Stimulated activated CD8-positive, alpha-beta memory T cell treated with anti-CD3 and anti-CD28 coated beads, Interleukin-15, amount 100 ng/mL, for 48 hours (primary cell): ENCODE data around the gene FAP.
A peak's percentile ranks its signal among the peaks of the same experiment; 100 is the strongest.

Experiments
- DNase-seq, 2 donors: peaks; one replicate each; pipeline ENCODE4 v3.0.0-alpha.2; 2020; ENCODE audit warnings: low read depth in 2 of 2

The FAP gene

GRCh38 chr2:162242586-162243280 lies 512 bp downstream of the FAP start:
- no peak for DNase-seq

DNA sequence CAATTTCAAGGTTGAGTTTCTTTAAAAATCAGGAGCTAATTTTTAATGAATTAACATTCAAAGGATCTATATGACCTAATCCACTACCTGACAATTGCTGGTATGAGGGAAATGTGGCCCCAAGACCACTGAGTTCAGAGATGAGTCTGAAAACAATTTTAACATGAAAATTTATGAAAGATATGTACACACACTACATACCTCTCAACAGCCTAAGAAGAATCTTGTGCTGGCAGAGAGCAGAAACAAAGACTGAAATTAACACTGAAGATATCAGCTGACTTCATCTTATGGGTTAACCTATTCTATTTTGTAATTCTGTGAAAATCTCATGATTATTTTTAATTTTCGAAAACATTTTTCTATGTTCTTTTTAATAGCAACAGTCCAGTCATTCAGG lies 1.7 kb downstream of the FAP start:
- no peak for DNase-seq

DNA sequence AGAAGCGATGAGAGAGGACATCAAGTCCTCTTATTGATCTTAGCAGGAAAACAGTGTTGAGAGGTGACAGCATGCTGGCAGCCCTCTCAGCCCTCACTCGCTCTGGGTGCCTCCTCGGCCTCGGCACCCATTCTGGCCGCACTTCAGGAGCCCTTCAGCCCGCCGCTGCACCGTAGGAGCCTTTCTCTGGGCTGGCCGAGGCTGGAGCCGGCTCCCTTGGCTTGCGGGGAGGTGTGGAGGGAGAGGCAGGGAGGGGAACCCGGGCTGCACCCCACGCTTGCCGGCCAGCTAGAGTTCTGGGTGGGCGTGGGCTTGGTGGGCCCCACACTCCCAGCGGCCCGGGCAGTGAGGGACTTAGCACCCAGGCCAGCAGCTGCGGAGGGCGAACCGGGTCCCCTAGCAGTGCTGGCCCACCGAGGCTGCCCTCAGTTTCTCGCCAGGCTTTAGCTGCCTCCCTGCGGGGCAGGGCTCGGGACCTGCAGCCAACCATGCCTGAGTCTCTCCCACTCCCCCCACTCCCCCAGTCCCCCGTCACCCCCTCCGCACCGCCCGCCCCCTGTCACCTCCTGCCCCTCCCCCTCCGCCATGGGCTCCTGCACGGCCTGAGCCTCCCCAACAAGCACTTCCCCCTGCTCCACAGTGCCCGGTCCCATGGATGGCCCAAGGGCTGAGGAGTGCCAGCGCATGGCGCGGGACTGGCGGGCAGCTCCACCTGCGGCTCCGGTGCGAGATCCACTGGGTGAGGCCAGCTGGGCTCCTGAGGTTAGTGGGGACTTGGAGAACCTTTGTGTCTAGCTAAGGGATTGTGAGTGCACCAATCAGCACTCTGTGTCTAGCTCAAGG lies 8.4 kb downstream of the FAP start:
- no peak for DNase-seq

DNA sequence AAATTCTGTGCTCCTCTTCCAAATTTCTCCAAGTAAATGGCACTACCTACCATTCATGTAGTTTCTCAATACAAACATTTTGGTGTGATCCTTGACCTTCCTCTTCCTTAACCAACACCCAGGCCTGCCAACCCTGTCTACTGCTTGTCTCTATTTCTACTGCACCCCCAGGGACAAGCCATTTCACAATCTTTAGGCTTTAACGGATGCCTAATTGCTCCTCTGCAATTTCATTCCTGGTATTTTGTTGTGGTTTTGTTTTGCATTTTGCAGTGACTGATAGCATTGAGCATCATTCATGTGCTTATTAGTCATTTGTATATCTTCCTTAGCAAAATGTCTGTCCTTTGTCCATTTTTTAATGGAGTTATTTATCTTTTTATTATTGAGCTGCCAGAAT lies 10.0 kb downstream of the FAP start:
- DNase-seq: no peak

- no peak for DNase-seq
These were observed 10.6 kb downstream of the FAP start for GRCh38 chr2:162232671-162233070.

GRCh38 chr2:162232027-162232426 lies 11.2 kb downstream of the FAP start:
- no peak for DNase-seq

DNA sequence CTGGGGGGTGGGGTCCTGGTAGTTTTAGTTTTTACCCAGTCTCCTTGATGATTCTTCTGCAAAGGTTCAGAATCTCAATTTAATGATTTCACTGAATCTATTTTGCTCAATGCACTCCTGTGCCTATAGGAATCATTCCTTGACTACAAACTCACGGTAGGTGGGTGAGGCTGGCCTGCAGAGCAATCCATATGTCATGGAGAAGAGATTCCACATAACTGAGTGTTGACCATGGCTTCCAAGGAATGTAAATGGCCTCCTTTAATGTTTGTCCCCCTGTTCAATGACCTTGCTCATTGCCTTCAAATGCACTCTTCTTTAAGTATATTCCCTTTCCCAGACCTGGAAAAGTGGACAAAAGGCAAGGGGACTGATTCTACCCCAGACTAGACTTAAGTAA lies 12.5 kb downstream of the FAP start:
- no peak for DNase-seq

DNA sequence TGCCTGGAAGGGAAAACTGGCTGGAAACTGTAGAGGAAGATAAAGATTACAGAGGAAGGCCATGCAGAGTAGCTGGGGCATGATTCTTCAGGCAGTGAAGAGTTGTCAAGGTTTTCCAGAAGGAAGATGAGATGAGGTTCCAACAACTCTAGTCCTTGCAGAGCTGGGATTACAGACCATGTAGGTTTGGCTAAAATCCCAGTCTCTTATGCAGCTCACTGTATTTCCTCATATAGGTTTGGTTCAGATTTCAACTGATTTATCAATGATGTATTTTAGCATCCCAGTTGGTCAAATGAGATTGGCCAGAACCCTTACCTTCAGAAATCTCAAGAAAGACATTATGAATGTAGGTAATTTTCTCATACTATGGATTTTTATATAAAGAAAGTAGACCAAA lies 16.4 kb downstream of the FAP start:
- no peak for DNase-seq

DNA sequence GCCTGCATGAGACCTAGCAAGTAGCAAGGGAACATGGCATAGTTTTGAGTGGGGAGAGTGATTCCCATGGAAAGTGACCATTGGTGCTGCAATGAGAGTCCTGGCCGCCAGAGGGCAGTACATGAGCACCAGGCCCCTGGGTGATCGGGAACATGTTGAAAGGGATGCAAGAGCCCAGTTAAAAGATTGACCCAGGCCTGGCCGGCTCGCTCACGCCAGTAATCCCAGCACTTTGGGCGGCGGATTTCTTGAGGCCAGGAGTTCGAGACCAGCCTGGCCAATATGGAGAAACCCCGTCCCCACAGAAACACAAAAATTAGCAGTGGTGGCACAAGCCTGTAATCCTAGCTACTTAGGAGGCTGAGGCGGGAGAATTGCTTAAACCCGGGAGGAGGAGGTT lies 22.2 kb downstream of the FAP start:
- peak; percentile 32 for DNase-seq

DNA sequence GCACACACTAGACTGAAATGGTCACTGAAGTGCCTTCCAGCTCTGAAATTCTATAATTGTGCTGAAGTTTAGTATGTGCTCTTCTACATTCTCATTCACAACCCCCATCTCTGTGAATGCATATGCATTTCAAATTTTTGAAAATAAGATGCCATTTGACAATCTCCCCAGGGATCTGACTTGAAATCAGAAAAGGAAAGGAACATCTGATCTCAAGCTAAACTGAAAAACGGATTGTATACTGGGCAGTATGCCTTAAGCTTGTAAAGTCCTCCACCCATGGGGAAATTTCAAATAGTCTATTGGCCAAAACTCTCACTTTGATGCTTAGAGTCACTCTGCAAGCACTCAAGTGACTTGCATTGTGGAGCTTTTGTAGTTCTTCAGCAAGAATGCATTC lies 22.9 kb downstream of the FAP start:
- no peak for DNase-seq

- DNase-seq: no peak
These were observed 23.8 kb downstream of the FAP start for GRCh38 chr2:162219426-162219825.

GRCh38 chr2:162217598-162217997 lies 25.6 kb downstream of the FAP start:
- no peak for DNase-seq

- DNase-seq: no peak
These were observed 28.1 kb downstream of the FAP start for GRCh38 chr2:162215162-162215561.

- no peak for DNase-seq
These were observed 30.9 kb downstream of the FAP start for GRCh38 chr2:162212366-162212765.

DNA sequence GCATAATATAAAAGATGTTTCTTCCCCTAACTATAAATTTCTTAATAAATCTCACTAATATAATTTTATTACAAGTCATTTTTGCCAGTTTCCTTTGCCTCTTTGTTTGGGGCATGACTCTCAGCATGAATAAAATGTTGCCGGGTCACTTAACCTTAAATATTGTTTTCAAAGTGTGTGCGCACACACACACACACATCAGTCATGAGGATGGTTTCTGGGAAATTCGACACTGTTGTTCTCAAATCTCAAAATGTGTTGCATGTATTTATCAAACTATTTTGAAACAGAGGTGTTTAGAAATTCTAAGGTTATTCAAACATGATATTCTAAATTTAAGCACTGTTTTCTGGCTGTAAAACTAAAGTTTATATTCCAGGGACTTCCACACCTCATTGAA lies 31.5 kb downstream of the FAP start:
- no peak for DNase-seq

- DNase-seq: no peak
These were observed 32.9 kb downstream of the FAP start for GRCh38 chr2:162210385-162210784.

- DNase-seq: no peak
These were observed 41.0 kb downstream of the FAP start for GRCh38 chr2:162202203-162202602.

GRCh38 chr2:162200636-162201035 lies 42.6 kb downstream of the FAP start:
- no peak for DNase-seq

DNA sequence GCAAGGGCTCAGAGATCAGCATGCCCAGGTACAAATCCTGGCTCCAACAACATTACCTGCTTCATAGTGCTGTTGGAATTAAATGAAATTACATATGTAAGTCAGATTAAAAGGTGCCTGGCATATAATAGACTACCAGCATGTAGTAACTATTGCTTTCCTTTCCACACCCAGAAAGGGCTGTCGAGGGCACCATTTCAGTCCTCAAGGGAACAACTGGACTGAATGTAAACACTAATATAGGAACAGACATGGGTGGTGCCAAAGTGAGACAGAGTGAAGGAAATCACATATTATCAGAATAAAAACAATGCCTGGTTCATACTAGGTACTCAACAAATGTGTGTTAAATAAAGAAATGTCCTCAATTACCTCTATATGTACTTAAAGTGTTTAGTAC lies 43.3 kb downstream of the FAP start:
- DNase-seq: no peak

DNA sequence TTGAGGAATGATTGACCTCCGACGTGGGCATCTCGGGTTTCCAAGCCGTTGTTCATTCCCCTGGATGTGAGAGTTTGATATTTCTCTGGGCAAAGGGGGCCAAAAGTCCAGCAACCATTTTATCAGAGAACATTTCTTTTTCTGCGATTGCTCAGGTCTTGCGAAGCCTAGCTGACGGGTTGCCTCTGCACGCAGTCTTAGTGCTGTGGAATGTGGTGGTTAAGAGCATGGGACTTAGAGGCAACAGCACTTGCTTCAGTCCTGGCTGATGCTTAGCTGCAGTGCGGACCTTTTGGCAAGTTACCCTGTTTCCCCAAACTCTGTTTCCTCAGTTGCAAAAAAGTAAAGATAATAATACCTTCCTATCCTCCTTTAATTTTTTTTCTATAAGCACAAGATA lies 45.0 kb downstream of the FAP start:
- DNase-seq: no peak

DNA sequence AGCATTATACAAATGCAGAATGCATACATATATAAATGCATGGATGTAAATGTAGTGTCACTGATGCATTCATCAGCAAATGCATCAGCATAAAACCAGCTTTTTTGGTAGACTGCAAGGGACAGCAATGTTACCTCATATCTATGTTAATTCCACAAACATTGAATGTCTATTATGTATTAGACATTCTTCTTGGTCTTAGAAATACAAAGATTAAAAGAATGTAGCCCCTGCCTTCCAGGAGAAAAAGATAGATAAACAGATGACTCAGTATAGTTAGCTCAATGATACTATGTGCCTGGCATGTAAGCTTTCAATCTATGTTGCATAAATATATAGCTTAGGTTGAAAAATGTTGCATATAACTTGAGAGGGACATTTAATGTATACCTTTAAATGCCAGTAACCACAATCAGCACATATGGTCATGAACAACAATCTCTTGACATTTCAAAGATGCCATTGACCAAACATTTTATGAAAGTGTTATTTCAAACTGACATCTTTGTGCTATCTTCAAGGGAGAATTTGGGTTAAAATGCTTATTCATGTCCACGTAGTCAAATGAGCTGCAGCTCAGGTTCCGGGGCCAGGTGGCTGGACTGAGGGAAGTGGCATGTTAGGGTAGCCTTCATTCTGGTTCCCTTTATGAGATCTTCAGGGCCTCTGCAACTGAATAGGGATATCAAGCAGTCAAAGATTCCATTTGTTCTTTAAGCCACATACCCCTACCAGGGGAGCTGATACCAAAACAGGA lies 46.0 kb downstream of the FAP start:
- no peak for DNase-seq

DNA sequence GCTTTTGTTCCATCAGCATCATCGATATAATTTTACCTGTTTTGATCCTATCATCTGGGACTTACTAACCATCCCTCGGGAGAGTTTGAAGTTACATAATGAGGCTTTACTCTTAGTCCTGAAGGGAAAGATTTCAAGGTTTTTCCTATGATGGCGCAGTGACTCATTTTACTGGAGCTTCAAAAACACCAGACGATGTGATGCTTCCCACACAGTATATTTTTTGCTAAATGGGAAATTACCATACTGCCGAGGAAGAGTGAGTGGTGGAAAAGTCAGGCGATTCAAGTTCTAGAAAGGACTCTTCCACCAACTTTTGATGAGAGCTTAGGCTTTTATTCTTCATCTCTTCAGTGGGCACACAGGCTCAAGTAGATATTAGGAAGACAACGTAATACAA lies 46.6 kb downstream of the FAP start:
- no peak for DNase-seq

GRCh38 chr2:162188451-162188850 lies 54.8 kb downstream of the FAP start:
- DNase-seq: no peak
